ENCODE data around the gene C10orf67. TPM values are rescaled to one million over a fixed set of nuclear protein-coding genes. Genes with fewer than 3 reads are reported as not detected.

Gene C10orf67
- total RNA-seq, 1 experiment from 2014 or later: not detected

GRCh38 chr10:23171232-23171876 lies 173.2 kb downstream of the C10orf67 start:
- no peaks in the 10 kb centered on the region for H3K36me3 ChIP-seq (ENCODE audit: control insufficient read depth, insufficient read depth, low read length)
- no peak for ATAC-seq
- POLR2A ChIA-PET: no interaction called here
- H3K27ac ChIP-seq (ENCODE audit: low read length): no peak overlapping the region
- H3K27me3 ChIP-seq (ENCODE audit: control insufficient read depth, insufficient read depth, low read length): no peaks in the 10 kb centered on the region; the same call in 1 of the 2 replicates
- no peaks in the 10 kb centered on the region for H3K9me3 ChIP-seq (ENCODE audit: control insufficient read depth, insufficient read depth, low read depth, low read length)
- DNase-seq (ENCODE audit: low read depth, low spot score): no peak
- intact Hi-C loops (cut with micrococcal nuclease; ENCODE audit: unreplicated experiment): loop anchor here (10.0 kb wide), 1 partner anchor 93 kb away; no protein-coding TSS in a partner anchor
- no TSS peak for BruUV-seq (replicated peaks)
- CTCF ChIA-PET: no interaction called here
- TF ChIP-seq REST (IDR thresholded peaks at IDR 0.05; ENCODE audit: insufficient read depth in 1 of 2, low read depth in 2 of 2, low read length in 1 of 2) (peak; percentile 82 to 86), POLR2AphosphoS5 (IDR thresholded peaks at IDR 0.05; ENCODE audit: low read depth, low read length) (no peak), SIN3A (IDR thresholded peaks at IDR 0.05; ENCODE audit: borderline replicate concordance, insufficient read depth, low read depth, low read length) (no peak)
- no peak overlapping the region for H3K4me3 ChIP-seq (ENCODE audit: low read depth in 2 of 2, low read length in 2 of 2)
- H3K4me1 ChIP-seq (ENCODE audit: control insufficient read depth, insufficient read depth, low read length): no peaks in the 10 kb centered on the region
- in situ Hi-C loops (cut with HindIII; ENCODE audit: low pct_unique_long_range_greater_than_20kb, low sequenced_read_pairs): no loop called here

- Histone ChIP-seq H3K27me3 (ENCODE audit: control insufficient read depth, insufficient read depth, low read length) (no peaks in the 10 kb centered on the region), H3K9me3 (ENCODE audit: control insufficient read depth, insufficient read depth, low read depth, low read length) (no peaks in the 10 kb centered on the region), H3K4me3 (ENCODE audit: low read depth in 2 of 2, low read length in 2 of 2) (no peak overlapping the region), H3K4me1 (ENCODE audit: control insufficient read depth, insufficient read depth, low read length) (0 out of 2 replicates have a peak, but pooled peaks cover 3% of the 10 kb centered on the region), H3K27ac (ENCODE audit: low read length) (no peak overlapping the region), H3K36me3 (ENCODE audit: control insufficient read depth, insufficient read depth, low read length) (no peaks in the 10 kb centered on the region)
- ChIA-PET POLR2A (no interaction called here), CTCF (interaction anchor here (0.9 kb wide), 1 partner anchor 135 kb away, joined by 3 read pairs; no protein-coding TSS in a partner anchor)
- in situ Hi-C loops (cut with HindIII; ENCODE audit: low pct_unique_long_range_greater_than_20kb, low sequenced_read_pairs) (no loop called here), intact Hi-C loops (cut with micrococcal nuclease; ENCODE audit: unreplicated experiment) (loop anchor here (1.0 to 10.0 kb wide), 2 partner anchors 135 to 546 kb away; no protein-coding TSS in a partner anchor)
- peak; percentile 39 for DNase-seq (ENCODE audit: low read depth, low spot score)
- ATAC-seq: peak; percentile 88
- TF ChIP-seq TCF7L2 (IDR thresholded peaks at IDR 0.05; ENCODE audit: low read depth, low read length): no peak
- TF ChIP-seq, protein P1, sequence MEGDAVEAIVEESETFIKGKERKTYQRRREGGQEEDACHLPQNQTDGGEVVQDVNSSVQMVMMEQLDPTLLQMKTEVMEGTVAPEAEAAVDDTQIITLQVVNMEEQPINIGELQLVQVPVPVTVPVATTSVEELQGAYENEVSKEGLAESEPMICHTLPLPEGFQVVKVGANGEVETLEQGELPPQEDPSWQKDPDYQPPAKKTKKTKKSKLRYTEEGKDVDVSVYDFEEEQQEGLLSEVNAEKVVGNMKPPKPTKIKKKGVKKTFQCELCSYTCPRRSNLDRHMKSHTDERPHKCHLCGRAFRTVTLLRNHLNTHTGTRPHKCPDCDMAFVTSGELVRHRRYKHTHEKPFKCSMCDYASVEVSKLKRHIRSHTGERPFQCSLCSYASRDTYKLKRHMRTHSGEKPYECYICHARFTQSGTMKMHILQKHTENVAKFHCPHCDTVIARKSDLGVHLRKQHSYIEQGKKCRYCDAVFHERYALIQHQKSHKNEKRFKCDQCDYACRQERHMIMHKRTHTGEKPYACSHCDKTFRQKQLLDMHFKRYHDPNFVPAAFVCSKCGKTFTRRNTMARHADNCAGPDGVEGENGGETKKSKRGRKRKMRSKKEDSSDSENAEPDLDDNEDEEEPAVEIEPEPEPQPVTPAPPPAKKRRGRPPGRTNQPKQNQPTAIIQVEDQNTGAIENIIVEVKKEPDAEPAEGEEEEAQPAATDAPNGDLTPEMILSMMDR (IDR thresholded peaks at IDR 0.05): peak; percentile 82
- BruUV-seq (replicated peaks): no TSS peak
These were observed 186.2 kb downstream of the C10orf67 start for GRCh38 chr10:23158370-23158769.

Measured in Panc1 (cell line).